Osteocyte (in vitro differentiated cells): Measurements from ENCODE around the gene BBS2. TPM values are rescaled to one million over a fixed set of nuclear protein-coding genes. Genes with fewer than 3 reads are reported as not detected.

ENCODE experiments used
- DNase-seq: peaks from one replicate; pipeline ENCODE4 v3.0.0; 2021; ENCODE audit warnings: mixed read lengths; ENCODE audit not compliant: unreplicated experiment; ENCODE audit errors: extremely low spot score
- H3K27ac Mint-ChIP-seq: one replicate; pipeline ENCODE4 v1.8.0; 2021; ENCODE audit warnings: mild to moderate bottlenecking, mixed read lengths; ENCODE audit not compliant: unreplicated experiment
- H3K27me3 Mint-ChIP-seq: one replicate; pipeline ENCODE4 v1.8.0; 2021; ENCODE audit warnings: mixed read lengths; ENCODE audit not compliant: unreplicated experiment
- H3K36me3 Mint-ChIP-seq: one replicate; pipeline ENCODE4 v1.8.0; 2021; ENCODE audit warnings: mixed read lengths; ENCODE audit not compliant: unreplicated experiment
- H3K4me1 Mint-ChIP-seq: one replicate; pipeline ENCODE4 v1.8.0; 2021; ENCODE audit warnings: mixed read lengths; ENCODE audit not compliant: unreplicated experiment
- H3K4me3 Mint-ChIP-seq: one replicate; pipeline ENCODE4 v1.8.0; 2021; ENCODE audit warnings: mild to moderate bottlenecking, moderate library complexity, mixed read lengths; ENCODE audit not compliant: unreplicated experiment
- H3K9me3 Mint-ChIP-seq: one replicate; pipeline ENCODE4 v1.8.0; 2021; ENCODE audit warnings: mixed read lengths; ENCODE audit not compliant: unreplicated experiment
- CTCF ChIP-seq: fragments of 200-600 bp; sonication (generic); IDR thresholded peaks from 2 replicates; pipeline ENCODE4 v1.5.0; 2021; ENCODE audit warnings: antibody characterized with exemption, mild to moderate bottlenecking, moderate library complexity
- total RNA-seq: library from RNA; stranded (reverse); gene quantifications from 2 replicates; pipeline ENCODE4 v1.2.1, GENCODE V29; 2021

Gene BBS2
- total RNA-seq, 1 donor from 2014 or later = 58.7 TPM

DNA sequence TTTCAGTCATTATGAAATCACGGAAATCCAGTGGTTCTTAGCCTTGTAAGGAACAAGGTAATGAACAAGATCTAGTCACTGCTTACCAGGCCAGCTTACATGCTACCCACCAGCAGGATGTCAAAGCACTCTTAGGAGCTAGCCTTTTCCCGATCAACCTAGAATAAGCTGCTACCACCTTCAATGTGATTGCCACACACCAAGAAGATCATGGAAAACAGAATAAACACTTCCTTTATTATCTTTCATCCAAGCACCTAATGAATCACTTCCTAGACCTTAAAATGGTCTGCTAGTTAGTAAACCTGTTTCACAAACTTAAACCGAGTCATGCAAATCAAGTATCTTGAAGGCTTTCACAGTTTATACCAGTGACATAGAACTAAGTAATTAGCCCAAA, 5.0 kb downstream of the BBS2 start:
- H3K9me3 Mint-ChIP-seq = no peaks in the 10 kb centered on the region
- peak overlapping the region; percentile 88 for H3K27ac Mint-ChIP-seq
- H3K4me3 Mint-ChIP-seq = no peak overlapping the region
- DNase-seq = no peak
- H3K4me1 Mint-ChIP-seq = peaks cover 69% of the 10 kb centered on the region
- H3K27me3 Mint-ChIP-seq = no peaks in the 10 kb centered on the region
- peaks cover 24% of the 10 kb centered on the region for H3K36me3 Mint-ChIP-seq
- no peak for TF ChIP-seq CTCF

DNA sequence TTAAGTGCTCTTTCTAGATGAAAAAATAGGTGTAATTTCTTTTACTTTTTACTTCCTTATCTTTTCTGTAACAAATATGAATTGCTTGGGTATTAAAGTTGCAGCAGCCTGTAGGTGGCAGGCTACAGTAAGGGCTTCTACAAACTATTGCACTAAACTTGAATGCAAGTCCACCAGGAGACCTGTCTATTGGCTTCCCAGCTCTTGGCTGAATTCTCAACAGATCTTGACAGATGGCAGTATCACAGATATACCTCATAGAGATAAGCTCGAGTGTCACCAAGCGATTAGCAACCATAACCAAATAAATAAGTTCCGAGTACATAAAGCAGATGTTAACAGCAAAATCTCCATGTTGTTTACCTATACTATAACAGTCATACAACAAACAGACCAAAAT, 5.9 kb downstream of the BBS2 start:
- Mint-ChIP-seq H3K36me3 (peaks cover 30% of the 10 kb centered on the region), H3K27me3 (no peaks in the 10 kb centered on the region), H3K4me3 (no peak overlapping the region), H3K4me1 (peaks cover 64% of the 10 kb centered on the region), H3K9me3 (no peaks in the 10 kb centered on the region), H3K27ac (peak overlapping the region; percentile 16)
- no peak for DNase-seq
- TF ChIP-seq CTCF = peak; percentile 72

- Mint-ChIP-seq H3K4me1 (peaks cover 57% of the 10 kb centered on the region), H3K36me3 (peaks cover 37% of the 10 kb centered on the region), H3K4me3 (no peak overlapping the region), H3K27ac (no peak overlapping the region), H3K27me3 (no peaks in the 10 kb centered on the region), H3K9me3 (no peaks in the 10 kb centered on the region)
- no peak for DNase-seq
- no peak for TF ChIP-seq CTCF
These were observed 6.7 kb downstream of the BBS2 start for GRCh38 chr16:56513091-56513490.

DNA sequence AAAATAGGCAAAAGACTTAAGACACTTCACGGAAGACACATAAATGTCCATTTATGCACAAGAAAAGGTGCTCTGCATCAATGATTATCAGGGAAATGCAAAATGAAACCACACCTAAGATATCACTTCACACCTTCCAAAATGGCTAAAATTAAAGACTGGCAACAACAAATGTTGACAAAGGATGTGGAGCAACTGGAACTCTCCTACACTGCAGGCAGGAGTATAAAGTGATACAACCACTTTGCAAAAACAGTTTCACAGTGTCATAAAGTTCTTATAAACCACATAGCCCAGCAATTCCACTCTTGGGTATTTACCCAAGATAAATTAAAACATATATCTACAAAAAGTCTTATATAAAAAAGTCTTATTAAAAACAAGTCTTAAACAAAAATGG, 7.8 kb downstream of the BBS2 start:
- no peak overlapping the region for H3K4me3 Mint-ChIP-seq
- peaks cover 44% of the 10 kb centered on the region for H3K36me3 Mint-ChIP-seq
- no peak for TF ChIP-seq CTCF
- DNase-seq = no peak
- H3K4me1 Mint-ChIP-seq = peaks cover 55% of the 10 kb centered on the region
- H3K27ac Mint-ChIP-seq = no peak overlapping the region
- H3K9me3 Mint-ChIP-seq = no peaks in the 10 kb centered on the region
- no peaks in the 10 kb centered on the region for H3K27me3 Mint-ChIP-seq

DNA sequence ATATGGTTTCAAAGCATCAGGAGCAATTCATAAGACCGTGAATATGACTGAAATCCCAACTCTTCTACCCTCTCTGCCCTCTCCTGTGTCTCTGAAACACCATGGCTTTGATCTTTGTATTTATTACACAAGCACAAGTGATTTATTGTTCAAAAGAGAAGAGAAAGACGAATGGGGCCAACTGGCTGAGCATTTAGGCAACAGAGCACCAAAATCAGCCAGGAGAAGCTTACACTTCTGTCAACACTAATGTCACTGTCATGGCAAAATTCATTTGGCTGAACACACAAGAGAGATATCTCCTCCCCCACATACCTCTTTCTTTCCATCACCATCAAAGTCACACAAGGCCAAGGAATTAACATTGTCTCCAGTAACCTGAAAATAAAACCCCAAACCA, 9.3 kb downstream of the BBS2 start:
- Mint-ChIP-seq H3K27ac (peak overlapping the region; percentile 40), H3K27me3 (no peaks in the 10 kb centered on the region), H3K4me1 (peaks cover 50% of the 10 kb centered on the region), H3K36me3 (peaks cover 54% of the 10 kb centered on the region), H3K9me3 (no peaks in the 10 kb centered on the region), H3K4me3 (no peak overlapping the region)
- no peak for DNase-seq
- TF ChIP-seq CTCF = no peak
